Measurements from ENCODE around the gene SERPINF2.

DNA sequence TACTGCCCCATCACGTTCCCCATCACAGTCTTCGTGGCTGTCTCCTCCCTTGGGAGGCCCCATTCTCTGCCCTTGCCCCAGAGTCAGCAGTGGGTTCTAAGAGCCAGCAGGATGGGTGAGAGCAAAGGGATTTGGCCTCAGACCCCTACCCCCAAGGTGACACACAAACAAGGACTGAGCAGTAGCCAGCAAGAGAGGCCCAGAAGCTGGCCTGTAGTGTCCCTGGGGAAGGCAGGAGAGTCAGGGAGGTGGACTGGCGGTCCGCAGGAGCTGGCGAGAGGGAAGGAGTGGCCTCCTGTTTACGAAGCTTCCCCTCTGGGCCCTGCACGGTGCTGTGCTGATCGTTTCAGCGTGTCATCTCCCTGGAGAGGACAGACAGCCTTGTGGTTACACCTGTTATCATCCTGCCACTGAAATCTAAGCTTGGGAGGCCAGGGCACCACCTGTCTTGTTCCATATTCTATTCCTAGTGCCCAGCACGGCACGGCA, 9.8 kb upstream of the SERPINF2 start:
- TF ChIP-seq POLR2AphosphoS5 (IDR thresholded peaks at IDR 0.05) (no peak), CTCF (IDR thresholded peaks at IDR 0.05) (no peak)

All from breast epithelium (tissue), 3 donors.